DMS53 treated with DMSO at 0.1 percent for 48 hours (cell line): ENCODE measurements around the gene MRPL21.

Experiments used
- DNase-seq: peaks from one replicate; lab custom pipeline; 2025; ENCODE audit not compliant: unreplicated experiment; lab: John Stamatoyannopoulos, UW

MRPL21 gene

GRCh38 chr11:68842427-68843051, 61.1 kb downstream of the MRPL21 start:
- DNase-seq, result no peak

- peak; percentile 77 for DNase-seq
Observed at GRCh38 chr11:68841718-68842426, 61.8 kb downstream of the MRPL21 start, which contains the start of gene CPT1A. Gene CPT1A, minus strand, starts transcription at chr11:68841916. Its CDS starts 26,442 bp downstream, at chr11:68815474.
